Head of caudate nucleus (tissue), 42 donors: ENCODE measurements around the gene ITGA1.
"Not testable (repeated sequence)": the region's sequence is repeated elsewhere in the genome, so short reads cannot be mapped to it uniquely, and the experiment has no call there.

Source experiments
- DNase-seq, 42 donors: peaks; one replicate each; pipeline versions ENCODE4 v3.0.0 to v3.0.0-alpha.2; 2020 to 2021; ENCODE audit warnings: mixed read lengths in 7 of 42
- intact Hi-C: fragments of 100-400 bp; cut with DNase I; formaldehyde crosslinking; loops from one replicate; pipeline ENCODE4 v1.15.0; 2022

Gene ITGA1

DNA sequence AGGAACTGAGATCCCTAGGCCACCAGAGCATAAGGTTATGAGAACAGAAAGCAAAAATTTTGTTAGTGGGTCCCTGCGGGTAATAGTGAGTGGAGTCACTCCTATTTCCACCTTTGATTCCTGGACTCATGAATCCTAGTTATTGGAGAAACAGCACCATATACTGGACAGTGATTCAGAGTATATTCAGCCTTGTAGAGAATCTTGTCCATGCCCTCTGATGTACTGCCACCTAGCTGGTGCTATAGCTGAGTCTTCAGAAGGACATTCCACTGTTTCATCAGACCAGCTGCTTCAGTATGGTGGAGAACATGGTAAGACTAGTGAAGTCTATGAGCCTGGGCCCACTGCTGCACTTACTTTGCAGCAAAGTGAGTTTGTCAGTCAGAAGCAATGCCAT, 176.4 kb downstream of the ITGA1 start:
- intact Hi-C loops = no loop called here
- no peak for DNase-seq

DNA sequence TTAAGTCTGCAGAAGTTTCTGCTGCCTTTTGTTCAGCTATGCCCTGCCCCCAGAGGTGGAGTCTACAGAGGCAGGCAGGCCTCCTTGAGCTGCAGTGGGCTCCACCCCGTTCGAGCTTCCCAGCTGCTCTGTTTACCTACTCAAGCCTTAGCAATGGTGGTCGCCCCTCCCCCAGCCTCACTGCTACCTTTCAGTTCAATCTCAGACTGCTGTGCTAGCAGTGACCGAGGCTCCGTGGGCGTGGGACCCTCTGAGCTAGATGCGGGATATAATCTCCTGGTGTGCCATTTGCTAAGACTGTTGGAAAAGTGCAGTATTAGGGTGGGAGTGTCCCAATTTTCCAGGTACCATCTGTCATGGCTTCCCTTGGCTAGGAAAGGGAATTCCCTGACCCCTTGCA, 188.4 kb downstream of the ITGA1 start:
- DNase-seq, intact Hi-C loops: not testable (repeated sequence)

DNA sequence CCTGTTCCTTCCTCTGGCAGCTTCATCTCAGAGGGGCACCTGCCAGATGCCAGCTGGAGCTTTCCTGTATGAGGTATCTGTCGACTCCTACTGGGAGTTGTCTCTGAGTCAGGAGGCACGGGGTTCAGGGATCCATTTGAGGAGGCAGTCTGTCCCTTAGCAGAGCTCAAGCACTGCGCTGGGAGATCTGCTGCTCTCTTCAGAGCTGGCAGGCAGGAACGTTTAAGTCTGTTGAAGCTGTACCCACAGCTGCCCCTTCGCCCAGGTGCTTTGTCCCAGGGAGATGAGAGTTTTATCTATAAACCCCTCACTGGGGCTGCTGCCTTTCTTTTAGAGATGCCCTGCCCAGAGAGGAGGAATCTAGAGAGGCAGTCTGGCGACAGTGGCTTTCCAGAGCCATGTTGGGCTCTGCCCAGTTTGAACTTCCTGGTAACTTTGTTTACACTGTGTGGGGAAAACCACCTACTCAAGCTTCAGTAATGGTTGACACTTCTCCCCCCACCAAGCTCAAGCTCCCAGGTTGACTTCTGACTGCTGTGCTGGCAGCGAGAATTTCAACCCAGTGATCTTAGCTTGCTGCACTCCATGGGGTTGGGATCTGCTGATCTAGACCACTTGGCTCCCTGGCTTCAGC, 189.7 kb downstream of the ITGA1 start:
- DNase-seq = no peak
- intact Hi-C loops = no loop called here

DNA sequence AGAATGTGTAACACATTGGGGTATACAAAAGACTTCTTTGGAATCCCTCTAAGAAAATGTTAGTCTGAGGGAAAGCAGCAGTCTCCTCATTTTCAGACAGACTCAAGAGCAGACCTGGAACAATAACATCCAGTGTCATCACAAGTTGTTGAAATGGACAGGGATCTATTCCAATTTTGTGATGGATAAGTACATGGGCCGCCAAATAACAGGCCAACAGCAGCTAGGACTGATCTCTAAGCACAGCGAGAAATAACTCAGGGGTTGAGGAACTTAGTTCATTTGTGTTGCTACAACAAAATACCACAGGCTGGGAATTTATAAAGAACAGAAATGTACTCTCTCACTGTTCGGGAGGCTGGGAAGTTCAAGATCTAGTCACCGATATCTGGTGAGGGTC, 193.8 kb downstream of the ITGA1 start:
- intact Hi-C loops = loop anchor here (10.0 kb wide), 1 partner anchor 103 kb away; no protein-coding TSS in a partner anchor
- no peak for DNase-seq

DNA sequence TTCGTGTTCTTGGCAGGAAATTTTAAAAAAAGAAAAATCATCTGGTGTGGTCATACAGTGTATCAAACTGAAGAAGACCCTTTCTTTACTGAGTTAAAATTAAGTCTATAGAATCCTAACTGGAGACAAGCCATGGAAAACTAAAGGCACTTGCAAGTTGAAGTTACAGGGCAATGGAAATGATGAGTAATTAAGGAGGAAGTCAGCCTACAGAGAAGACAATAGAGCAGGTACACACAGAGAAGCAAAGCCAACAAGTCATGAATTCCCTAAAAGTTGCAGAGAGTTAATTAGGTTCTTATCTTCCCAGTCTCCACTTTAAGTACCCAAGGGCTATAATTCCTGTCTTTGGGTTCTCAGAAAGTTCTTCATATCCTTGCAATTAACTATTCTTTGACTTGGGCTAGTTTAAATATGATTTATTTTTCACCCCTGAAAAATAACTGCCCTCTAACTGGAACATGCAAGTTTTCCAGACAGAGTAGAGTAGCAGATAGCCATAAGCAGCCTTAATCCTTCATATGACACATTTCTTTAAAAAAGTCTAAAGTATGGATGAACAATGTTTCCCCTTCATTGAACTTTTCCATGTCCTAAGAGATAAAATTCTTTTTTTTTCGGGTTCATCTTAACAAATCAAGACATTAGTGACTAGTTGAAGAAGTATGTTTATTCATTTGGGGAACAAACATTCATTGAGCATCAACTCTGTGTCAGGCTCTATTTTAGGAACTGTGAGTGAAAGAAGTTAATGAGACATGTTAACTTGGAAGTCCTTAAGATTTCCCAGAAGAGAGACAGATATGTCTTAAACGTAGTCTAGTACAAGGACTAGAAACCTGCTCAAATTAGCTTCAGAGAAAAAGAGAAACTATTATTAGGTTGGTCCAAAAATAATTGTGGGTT, 196.3 kb downstream of the ITGA1 start:
- intact Hi-C loops = loop anchor here (10.0 kb wide), 1 partner anchor 101 kb away; no protein-coding TSS in a partner anchor
- DNase-seq = no peak

DNA sequence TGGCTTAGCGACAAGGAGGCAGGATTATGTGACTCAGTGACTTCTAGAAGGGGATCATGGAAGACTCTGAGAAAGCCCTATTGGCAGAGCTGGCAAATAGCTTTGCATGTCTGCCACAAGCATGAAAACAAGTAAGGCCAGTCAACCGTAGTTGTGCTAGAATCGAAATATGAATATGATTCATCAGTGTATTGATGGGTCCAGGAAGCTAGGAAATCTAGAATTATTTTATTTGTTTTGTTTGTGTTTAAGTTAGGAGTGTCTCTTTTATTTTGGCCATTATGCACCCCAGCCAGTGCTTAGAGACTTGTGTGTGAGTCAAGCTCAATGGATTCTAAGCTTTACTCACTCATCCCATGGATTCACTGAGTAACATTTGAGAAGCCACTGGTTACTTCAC, 197.6 kb downstream of the ITGA1 start:
- intact Hi-C loops = loop anchor here (10.0 kb wide), 1 partner anchor 99 kb away; no protein-coding TSS in a partner anchor
- DNase-seq = no peak

DNA sequence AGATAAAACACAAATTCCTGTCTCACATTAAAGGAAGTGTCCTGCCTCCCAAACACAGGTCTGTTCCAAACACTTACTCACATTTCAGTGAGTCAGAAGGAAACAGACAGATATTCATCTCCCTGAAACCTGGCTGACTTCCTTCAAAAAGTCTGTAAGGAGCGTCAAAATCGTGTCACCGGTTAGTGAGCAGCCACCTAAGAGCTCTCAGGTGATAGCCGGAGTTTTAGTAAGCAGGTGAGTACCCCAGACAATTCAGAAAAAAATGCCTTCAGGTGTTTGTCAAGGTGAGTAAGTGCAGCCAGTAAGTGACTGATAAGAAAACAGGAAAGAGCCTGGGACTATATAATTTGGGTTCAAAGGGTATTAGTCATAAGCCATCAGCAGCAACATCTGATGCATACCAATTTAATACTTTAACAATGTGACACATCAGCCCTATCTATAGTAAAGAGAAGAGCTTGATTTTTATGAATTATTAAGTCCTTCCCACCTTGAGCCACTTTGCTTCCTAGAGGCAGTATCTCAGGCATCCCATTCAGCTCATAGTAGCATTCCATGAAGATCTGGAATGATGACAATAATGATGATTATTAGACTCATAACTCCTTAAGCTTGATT, 200.1 kb downstream of the ITGA1 start:
- no peak for DNase-seq
- intact Hi-C loops = loop anchor here (10.0 kb wide), 1 partner anchor 97 kb away; no protein-coding TSS in a partner anchor

DNA sequence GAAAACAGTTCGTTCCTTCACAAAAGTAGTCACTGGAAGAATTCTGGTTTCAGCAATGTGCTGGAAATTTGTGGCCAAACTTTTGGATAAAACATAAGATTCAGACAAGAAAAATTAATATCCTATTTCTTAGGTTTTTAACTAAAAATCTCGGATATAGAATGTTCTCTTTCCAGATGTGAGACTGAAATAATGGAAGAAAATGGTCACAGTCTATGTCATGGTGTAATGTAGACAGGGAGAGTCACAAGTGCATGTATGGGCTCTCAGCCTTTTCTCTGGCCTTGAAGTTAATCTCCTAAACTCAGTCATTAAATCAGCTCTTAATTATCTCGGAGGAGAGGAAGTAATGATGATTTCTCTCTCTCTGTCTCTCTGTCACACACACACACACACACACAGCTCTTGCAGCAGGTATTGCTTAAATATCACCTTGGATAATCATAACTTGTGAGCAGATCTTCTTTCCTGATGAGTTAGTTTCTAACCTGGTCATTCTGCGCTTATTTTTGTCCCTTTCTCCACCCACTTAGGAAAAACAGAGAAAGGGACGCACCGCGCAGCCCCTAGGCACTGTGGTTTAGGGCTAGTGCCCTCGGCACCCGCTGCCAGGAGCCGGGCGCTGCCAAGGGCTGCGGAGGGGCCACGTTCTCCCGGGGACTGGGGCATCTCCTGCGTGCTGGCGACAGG, 200.8 kb downstream of the ITGA1 start:
- peak in 7 of 42 donors; percentile 11 to 67 (median 22) for DNase-seq

DNA sequence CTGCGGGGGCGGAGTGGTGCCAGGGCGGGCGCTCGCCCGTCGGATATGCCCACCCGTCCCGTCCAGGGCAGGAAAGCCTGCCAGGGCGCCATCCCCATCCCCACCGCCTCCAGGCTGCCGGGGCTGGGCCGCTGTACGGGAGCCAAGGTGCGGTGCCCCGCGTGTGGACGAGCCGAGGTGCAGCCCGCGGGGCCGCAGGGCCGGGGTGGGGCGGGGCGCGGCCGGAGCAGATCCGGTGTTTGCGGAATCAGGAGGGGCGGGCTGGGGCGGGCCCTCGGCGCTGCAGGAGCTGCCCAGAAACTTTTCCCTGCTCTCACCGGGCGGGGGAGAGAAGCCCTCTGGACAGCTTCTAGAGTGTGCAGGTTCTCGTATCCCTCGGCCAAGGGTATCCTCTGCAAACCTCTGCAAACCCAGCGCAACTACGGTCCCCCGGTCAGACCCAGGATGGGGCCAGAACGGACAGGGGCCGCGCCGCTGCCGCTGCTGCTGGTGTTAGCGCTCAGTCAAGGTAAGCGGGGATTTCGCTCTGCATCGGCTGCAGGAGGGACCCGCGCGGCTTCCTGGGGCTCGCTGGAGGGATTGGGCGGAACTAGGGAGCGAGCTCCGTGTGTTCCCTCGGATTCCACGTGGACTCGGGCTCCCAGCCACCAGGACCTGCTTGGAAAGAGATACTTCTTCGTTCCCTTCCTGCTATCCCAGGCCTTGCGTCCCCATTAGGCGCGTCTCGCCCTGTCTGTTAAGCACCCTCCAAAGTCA, 201.5 kb downstream of the ITGA1 start, which contains the start of gene ITGA2:
Gene ITGA2 (plus strand): TSS at position 328 of the 756 bp plus-strand sequence. CDS start 117 bp downstream, at position 445.
- intact Hi-C loops = loop anchor here (10.0 kb wide), 1 partner anchor 96 kb away; no protein-coding TSS in a partner anchor

More for the DNA sequence above, 200.8 kb downstream of the ITGA1 start:
- intact Hi-C loops = loop anchor here (10.0 kb wide), 1 partner anchor 96 kb away; no protein-coding TSS in a partner anchor

DNA sequence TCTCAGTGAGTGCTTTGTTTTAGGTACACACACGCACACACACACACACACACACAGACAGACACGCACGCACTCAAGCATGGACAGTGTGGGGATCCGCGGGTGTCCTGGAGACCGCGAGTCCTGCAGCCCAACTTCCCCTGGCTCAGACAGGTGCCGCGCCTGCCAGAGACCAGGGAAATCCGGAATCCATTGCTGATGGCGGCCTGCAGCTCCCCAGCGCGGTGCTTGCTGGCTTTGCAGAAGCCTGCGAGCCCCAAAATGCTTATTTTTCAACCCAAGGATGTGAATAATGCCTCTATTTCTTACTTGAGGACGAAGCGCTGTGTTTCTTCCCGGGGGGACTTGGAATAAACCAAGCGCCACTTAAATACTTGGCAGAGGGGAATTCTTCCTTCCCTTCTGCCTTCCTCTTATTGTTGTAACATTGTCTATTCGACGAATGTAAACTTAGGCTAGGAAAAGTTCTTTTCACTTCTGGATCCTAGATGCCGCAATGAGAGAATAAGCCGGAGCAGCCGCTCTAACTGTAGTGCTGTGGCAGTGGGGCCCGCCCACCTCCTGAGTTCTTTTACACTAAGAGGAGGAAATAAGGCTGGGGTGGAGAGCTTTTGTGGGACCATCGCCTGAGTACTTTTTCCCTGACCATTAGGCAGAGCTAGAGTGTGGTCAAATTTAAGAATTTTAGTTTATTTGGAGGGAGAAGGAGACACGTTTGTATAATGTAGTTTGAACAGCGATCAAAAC, 202.2 kb downstream of the ITGA1 start:
- peak; percentile 53 to 87 (median 72) for DNase-seq
- intact Hi-C loops = loop anchor here (10.0 kb wide), 1 partner anchor 95 kb away; no protein-coding TSS in a partner anchor

More for the DNA sequence above, 201.5 kb downstream of the ITGA1 start, which contains the start of gene ITGA2:
- peak in 41 of 42 donors; percentile 4 to 68 (median 34) for DNase-seq

DNA sequence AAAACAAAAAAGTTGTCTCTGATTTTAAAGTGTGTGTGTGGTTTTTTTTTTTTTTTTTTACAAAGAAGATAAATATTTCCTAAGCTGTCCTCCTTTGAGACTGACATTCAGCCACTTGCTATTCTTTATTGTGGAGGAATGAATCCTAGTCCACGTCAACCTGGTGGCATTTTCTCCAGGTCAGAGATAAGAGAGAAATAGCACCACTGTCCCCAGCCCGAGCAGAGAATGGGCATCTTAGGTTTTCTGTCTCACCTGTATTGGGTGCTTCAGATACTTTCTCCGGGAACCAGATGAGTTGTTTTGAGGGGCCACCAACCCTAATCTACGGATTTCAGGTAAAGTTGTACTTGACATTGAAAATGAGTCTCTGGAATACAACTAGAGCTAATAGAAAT, 202.8 kb downstream of the ITGA1 start:
- no peak for DNase-seq
- intact Hi-C loops = no loop called here

DNA sequence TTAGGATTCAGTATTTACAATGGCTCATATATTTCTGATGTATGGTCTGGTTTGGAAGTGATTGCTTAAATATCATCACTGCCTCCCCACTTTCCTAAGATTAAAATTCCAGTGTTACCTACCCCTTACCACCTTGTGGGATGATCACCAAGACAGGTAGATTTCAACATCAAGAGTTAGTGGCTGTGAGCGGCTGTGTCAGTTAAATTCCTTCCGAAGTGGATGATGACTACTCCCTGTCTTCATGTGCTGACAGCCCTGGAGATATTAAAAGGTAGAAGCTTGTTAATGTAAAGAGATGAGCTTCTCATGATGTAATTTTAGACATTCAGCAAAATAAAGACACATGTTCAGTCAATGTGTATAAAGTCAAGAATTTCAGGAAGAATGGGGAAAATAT, 205.7 kb downstream of the ITGA1 start:
- intact Hi-C loops = no loop called here
- no peak for DNase-seq

DNA sequence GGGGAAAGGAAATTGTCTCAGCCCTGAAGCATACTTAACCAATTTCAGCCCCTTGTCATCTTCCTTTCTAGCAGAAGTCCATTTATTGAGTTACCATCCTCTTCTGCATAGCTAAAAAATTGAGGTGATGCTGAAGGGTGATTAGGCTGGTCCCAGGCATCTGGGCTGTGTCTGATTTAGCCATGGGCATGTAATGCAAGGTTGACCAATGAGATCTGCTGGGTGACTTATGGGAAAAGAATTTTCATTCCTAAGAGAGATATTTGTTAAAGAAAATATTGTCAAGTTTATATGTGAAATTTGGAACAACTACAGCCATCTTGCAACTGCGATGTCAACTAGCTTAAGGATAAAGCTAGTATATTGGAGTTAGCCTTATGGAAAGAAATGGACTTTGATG, 206.6 kb downstream of the ITGA1 start:
- no peak for DNase-seq
- intact Hi-C loops = no loop called here

DNA sequence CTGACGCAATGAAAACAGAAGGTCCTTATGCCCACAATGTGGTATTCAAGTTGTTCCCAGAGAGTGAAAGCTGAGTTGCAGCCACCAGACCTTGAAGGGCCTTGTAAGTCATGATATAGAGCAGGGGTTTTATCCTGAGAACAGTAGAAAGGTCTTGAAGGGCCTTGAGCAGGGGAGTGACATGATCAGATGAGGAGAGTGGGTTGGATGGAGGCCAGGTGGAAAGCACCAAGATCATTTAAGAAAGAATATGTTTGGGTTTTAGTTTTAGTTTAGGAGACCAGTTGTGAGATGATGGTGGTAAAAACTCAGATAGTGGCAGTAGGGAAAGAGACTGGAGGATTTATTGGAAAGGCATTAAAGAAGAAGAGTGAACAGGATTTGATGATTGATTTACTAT, 207.4 kb downstream of the ITGA1 start:
- intact Hi-C loops = no loop called here
- DNase-seq = no peak

DNA sequence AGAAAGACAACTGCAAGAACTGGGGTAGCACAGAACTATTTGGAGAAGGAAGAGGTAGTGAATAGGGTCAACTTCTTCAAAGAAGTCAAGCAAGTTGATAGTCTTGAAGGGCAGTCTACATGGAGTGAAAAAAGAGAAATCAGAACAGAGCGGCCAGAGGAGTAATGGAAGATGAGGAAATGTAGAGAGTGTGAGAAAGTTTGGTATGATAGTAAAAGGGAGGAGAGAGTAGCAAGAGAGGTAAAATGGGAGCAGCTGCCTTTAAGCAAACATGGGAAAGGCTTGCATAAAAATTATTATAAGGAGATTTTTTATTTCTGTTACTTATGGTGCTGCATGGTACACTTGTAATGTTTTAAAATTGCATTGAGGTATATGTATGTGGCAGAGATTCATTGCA, 208.2 kb downstream of the ITGA1 start:
- DNase-seq = no peak
- intact Hi-C loops = no loop called here

DNA sequence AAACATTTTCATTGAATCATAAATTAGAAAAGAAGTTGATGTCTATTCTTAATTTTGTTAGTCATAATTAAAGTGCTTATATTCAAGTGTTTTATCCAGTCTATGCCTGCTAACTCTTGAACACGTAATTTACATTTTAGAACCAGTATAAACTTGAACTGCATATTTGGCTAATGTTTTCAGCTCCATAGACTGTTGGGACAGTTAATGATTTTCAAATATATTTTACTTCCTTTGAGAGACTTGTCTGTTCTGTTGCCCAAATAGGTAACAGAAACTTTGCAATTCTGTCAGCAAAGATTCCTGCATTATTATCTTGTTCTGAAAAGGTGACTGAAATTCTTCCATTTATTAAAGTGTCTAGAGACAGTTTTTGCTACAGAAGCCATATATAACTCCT, 209.3 kb downstream of the ITGA1 start:
- intact Hi-C loops = no loop called here
- DNase-seq = no peak

DNA sequence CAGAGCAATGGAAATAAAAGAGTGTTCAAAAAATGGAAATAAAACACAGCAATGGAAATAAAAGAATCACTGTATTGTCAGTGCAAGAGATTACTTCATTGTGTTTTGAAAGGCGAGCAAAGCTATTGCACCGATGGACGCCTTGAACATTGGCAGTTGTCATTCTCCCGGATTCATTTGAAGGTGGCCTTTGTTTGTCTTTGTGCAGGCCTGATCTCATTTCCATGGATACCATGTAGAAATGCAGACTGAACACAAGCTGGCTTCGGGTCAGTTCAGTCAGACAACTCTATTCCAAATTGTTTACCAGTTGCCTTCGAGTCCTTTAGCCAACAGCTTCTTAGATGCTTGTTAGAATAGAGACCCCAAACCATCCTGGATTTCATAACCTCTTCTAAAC, 209.7 kb downstream of the ITGA1 start:
- intact Hi-C loops = no loop called here
- peak in 41 of 42 donors; percentile 19 to 91 (median 70) for DNase-seq
